ENCODE results near the gene TSPOAP1. TPM values are rescaled to one million over a fixed set of nuclear protein-coding genes. Genes with fewer than 3 reads are reported as not detected.
A peak's percentile ranks its signal among the peaks of the same experiment; 100 is the strongest.

TSPOAP1 gene
- total RNA-seq, 1 donor from 2014 or later: 0.05 TPM

DNA sequence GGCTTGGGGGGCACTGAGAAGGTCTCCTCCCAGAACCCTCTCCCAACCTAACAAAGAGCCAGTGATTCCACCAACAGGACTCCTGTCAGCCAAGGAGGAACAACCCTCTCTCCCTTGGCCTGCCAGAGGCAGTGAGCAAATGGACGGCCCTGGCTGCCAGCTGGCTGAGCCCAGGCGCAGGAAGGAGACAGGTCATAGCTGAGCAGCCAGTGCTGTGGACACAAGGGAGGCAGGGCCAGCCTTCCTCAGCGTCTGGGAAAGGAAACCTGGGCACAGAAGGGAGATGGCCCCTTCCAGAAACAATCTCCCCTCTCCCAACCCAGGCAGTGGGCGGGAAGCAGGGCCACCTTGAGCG is 50.0 kb downstream of the TSPOAP1 start:
- H3K9me3 Mint-ChIP-seq (ENCODE audit: unreplicated experiment): no peaks in the 10 kb centered on the region
- DNase-seq (ENCODE audit: extremely low spot score, unreplicated experiment): peak; percentile 83
- H3K27me3 Mint-ChIP-seq (ENCODE audit: unreplicated experiment): no peaks in the 10 kb centered on the region
- H3K36me3 Mint-ChIP-seq (ENCODE audit: unreplicated experiment): no peaks in the 10 kb centered on the region
- no peak overlapping the region for H3K27ac Mint-ChIP-seq (ENCODE audit: unreplicated experiment)
- no peaks in the 10 kb centered on the region for H3K4me1 Mint-ChIP-seq (ENCODE audit: unreplicated experiment)
- no peak overlapping the region for H3K4me3 Mint-ChIP-seq (ENCODE audit: unreplicated experiment)
- TF ChIP-seq CTCF (IDR thresholded peaks at IDR 0.05): no peak

GRCh38 chr17:58277802-58278595 is 50.6 kb downstream of the TSPOAP1 start:
- no peak overlapping the region for H3K27ac Mint-ChIP-seq (ENCODE audit: unreplicated experiment)
- no peaks in the 10 kb centered on the region for H3K36me3 Mint-ChIP-seq (ENCODE audit: unreplicated experiment)
- no peaks in the 10 kb centered on the region for H3K9me3 Mint-ChIP-seq (ENCODE audit: unreplicated experiment)
- no peaks in the 10 kb centered on the region for H3K4me1 Mint-ChIP-seq (ENCODE audit: unreplicated experiment)
- DNase-seq (ENCODE audit: extremely low spot score, unreplicated experiment): peak; percentile 83
- TF ChIP-seq CTCF (IDR thresholded peaks at IDR 0.05): no peak
- no peak overlapping the region for H3K4me3 Mint-ChIP-seq (ENCODE audit: unreplicated experiment)
- no peaks in the 10 kb centered on the region for H3K27me3 Mint-ChIP-seq (ENCODE audit: unreplicated experiment)

GRCh38 chr17:58277107-58277801 is 51.3 kb downstream of the TSPOAP1 start:
- DNase-seq (ENCODE audit: extremely low spot score, unreplicated experiment): peak; percentile 27
- TF ChIP-seq CTCF (IDR thresholded peaks at IDR 0.05): peak; percentile 31
- Mint-ChIP-seq H3K4me1 (ENCODE audit: unreplicated experiment) (no peaks in the 10 kb centered on the region), H3K27ac (ENCODE audit: unreplicated experiment) (no peak overlapping the region), H3K36me3 (ENCODE audit: unreplicated experiment) (no peaks in the 10 kb centered on the region), H3K27me3 (ENCODE audit: unreplicated experiment) (no peaks in the 10 kb centered on the region), H3K4me3 (ENCODE audit: unreplicated experiment) (no peak overlapping the region), H3K9me3 (ENCODE audit: unreplicated experiment) (no peaks in the 10 kb centered on the region)

DNA sequence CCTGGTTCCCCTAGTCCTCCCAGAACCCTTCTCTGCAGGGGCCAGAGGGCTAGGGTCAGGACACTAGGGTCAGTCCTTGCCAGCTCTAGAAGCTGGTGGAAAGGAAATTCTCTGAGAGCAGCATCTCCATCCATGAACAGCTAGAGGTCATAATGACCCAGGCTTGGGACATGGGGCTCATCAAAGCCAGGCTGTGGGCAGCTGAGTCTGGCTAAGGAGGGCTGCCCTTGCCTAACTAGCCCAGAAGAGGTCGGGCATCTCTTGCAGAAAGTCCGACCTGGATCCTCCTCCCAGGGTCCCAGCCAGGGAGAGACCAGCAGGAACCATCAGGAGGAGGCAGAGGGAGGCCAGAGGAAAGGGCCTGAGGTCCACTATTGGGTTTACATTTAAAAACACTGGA is 52.2 kb downstream of the TSPOAP1 start:
- TF ChIP-seq CTCF (IDR thresholded peaks at IDR 0.05): no peak
- Mint-ChIP-seq H3K27me3 (ENCODE audit: unreplicated experiment) (no peaks in the 10 kb centered on the region), H3K4me3 (ENCODE audit: unreplicated experiment) (no peak overlapping the region), H3K9me3 (ENCODE audit: unreplicated experiment) (no peaks in the 10 kb centered on the region), H3K36me3 (ENCODE audit: unreplicated experiment) (no peaks in the 10 kb centered on the region), H3K4me1 (ENCODE audit: unreplicated experiment) (no peaks in the 10 kb centered on the region), H3K27ac (ENCODE audit: unreplicated experiment) (no peak overlapping the region)
- peak; percentile 64 for DNase-seq (ENCODE audit: extremely low spot score, unreplicated experiment)

DNA sequence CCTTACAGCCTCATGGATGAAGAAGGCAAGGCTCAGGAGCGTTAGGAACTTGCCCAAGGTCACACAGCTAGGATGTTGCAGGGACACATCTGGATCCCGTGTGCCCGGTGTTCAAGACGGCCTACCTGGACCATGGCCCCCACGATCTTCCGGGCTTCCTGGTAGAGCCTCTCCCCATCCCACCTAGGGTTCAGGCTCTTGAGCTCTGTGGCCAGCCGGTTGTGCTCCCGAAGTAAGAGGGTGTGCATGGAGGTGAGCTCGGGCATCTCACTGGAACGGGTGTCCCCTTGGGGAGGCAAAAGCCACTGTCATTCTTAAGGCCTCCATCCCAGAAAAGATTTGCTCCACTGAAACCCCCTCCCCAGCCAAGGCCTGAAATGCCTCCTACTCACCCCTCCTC is 53.2 kb downstream of the TSPOAP1 start:
- DNase-seq (ENCODE audit: extremely low spot score, unreplicated experiment): no peak
- Mint-ChIP-seq H3K4me3 (ENCODE audit: unreplicated experiment) (no peak overlapping the region), H3K4me1 (ENCODE audit: unreplicated experiment) (no peaks in the 10 kb centered on the region), H3K27ac (ENCODE audit: unreplicated experiment) (no peak overlapping the region), H3K36me3 (ENCODE audit: unreplicated experiment) (no peaks in the 10 kb centered on the region), H3K27me3 (ENCODE audit: unreplicated experiment) (no peaks in the 10 kb centered on the region), H3K9me3 (ENCODE audit: unreplicated experiment) (no peaks in the 10 kb centered on the region)
- TF ChIP-seq CTCF (IDR thresholded peaks at IDR 0.05): no peak
